Left ventricle myocardium superior (tissue), 1 donor: ENCODE results near the gene FADS3. TPM values are rescaled to one million over a fixed set of nuclear protein-coding genes. Genes with fewer than 3 reads are reported as not detected.

Experiments used
- ATAC-seq: fragments of 200-7000 bp; cut with Tn5 transposase; one replicate; pipeline ENCODE4 v1.9.1; 2020; ENCODE audit warnings: mild to moderate bottlenecking, moderate library complexity
- DNase-seq: peaks from one replicate; pipeline ENCODE4 v3.0.0-alpha.2; 2020
- intact Hi-C: fragments of 100-400 bp; cut with micrococcal nuclease; formaldehyde crosslinking; loops from one replicate; pipeline ENCODE4 v1.11.0; 2022
- total RNA-seq: library from RNA; stranded (reverse); fragmentation: NEBNext Ultra II Directional; extraction: Animal tissue kit (Norgen Biotek cat#: 25700); gene quantifications from one replicate; pipeline ENCODE4 v1.2.1, GENCODE V29; 2021
- donor health status: DM: no; HTN: yes; CAD: no; lungs with severe emphysema.

FADS3 gene
- total RNA-seq, 1 donor from 2014 or later, result 69.7 TPM

- DNase-seq (no peak), ATAC-seq (no peak)
- intact Hi-C loops, result no loop called here
Observed at GRCh38 chr11:61868571-61869428, 22.5 kb downstream of the FADS3 start.

DNA sequence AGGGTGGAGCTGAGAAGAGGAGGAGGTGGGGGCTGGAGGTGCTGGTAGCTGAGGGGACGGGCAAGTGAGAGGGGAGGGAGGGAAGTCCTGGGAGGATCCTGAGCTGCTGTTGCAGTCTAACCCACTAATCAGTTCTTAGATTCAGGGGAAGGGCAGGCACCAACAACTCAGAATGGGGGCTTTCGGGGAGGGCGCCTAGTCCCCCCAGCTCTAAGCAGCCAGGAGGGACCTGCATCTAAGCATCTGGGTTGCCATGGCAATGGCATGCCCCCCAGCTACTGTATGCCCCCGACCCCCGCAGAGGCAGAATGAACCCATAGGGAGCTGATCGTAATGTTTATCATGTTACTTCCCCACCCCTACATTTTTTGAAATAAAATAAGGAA, 24.4 kb downstream of the FADS3 start:
- no peak for DNase-seq
- intact Hi-C loops, result no loop called here
- no peak for ATAC-seq

- intact Hi-C loops, result no loop called here
- ATAC-seq, result no peak
- DNase-seq, result no peak
Observed at GRCh38 chr11:61866231-61866957, 25.0 kb downstream of the FADS3 start.

DNA sequence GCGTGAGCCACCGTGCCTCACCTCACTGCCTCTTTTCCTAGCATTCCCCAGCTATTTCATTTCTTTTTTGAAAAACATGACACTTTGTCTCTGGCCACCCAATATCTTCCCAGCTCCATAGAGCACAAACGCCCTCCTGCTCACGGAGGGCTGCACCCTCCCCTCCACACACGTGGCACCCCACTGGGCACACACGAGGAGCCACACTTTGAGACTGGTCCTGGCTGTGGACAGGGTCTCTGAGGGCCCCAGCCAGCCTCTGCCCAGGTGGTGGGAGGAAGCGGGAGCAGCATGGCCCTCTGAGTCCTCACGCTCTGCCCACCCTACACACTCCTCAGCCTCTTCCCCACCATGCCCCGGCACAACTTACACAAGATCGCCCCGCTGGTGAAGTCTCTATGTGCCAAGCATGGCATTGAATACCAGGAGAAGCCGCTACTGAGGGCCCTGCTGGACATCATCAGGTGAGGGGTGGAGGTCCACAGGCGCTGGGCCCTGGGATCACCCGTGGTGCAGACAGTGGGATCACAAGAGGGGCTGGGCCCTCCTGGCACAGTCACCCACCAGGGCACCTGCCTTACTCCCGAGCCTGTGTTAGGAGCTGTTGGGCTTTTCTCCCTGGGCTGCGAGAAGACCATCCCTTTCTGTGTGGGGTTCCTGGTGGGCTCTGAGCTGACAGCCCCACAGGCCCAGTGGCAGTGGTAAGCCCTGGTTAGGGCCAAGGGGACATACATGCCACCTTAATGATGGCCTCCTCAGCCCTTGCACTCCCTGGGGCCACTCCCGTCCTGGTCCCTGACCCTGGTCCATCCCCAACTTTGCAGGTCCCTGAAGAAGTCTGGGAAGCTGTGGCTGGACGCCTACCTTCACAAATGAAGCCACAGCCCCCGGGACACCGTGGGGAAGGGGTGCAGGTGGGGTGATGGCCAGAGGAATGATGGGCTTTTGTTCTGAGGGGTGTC, 26.2 kb downstream of the FADS3 start:
- intact Hi-C loops, result no loop called here
- ATAC-seq, result no peak
- no peak for DNase-seq

DNA sequence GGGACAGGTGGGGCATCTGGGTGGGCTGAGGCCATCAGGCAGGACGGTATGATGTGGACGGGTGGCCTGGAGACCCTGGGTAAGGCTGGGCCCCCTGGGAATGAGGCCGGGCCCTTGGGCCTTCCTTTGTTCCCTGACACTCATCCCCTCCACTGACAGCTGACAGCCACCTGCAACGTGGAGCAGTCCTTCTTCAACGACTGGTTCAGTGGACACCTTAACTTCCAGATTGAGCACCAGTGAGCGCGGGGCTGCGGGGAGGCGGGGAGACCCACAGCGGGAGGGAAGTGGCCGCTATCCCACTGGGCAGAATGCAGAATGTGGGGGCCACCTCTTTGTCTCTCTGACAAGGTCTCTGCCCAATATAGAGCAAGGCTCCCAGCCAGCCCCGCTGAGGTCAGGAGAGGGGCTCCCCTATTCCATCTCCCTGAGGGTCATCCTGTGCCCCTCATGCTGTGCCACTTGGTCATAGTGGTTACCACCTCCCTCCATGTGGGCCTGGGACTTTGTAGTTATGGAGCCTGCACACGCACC, 27.7 kb downstream of the FADS3 start:
- DNase-seq (no peak), ATAC-seq (no peak)
- intact Hi-C loops, result no loop called here

DNA sequence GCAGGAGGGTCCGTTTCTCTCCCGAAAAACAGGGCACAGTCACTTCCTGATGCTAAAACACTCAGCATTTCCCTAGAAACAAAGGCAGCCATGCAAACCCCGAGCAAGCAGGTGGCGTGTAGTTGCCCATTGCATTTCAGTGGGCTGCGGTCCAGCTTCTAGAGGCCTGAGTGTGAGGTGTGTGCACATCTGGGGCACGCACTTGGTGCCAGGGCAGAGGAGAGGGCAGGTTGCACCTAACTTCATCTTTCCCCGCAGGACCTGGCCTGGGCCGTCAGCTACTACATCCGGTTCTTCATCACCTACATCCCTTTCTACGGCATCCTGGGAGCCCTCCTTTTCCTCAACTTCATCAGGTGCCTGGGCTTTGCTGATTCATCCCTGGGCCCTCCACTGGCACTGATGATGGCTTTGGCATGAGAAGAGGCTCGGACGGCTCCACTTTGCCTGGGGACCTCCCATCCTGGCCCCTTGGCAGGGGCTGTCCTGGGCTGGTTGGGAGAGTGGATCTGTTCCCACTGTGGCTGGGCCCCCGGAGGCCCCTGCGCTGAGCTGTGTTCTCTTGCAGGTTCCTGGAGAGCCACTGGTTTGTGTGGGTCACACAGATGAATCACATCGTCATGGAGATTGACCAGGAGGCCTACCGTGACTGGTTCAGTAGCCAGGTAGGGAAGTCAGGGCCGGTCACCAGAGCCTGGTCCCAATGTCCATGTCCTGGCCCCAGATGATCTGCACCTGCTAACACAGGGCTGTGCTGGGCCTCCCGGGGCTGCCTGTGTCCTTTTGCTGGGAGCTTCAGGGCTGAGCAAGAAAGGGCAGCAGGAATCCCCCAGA, 28.4 kb downstream of the FADS3 start:
- DNase-seq (no peak), ATAC-seq (no peak)
- intact Hi-C loops, result no loop called here

GRCh38 chr11:61861634-61862033, 29.7 kb downstream of the FADS3 start:
- intact Hi-C loops, result no loop called here
- DNase-seq (peak; percentile 72), ATAC-seq (peak; percentile 85)

DNA sequence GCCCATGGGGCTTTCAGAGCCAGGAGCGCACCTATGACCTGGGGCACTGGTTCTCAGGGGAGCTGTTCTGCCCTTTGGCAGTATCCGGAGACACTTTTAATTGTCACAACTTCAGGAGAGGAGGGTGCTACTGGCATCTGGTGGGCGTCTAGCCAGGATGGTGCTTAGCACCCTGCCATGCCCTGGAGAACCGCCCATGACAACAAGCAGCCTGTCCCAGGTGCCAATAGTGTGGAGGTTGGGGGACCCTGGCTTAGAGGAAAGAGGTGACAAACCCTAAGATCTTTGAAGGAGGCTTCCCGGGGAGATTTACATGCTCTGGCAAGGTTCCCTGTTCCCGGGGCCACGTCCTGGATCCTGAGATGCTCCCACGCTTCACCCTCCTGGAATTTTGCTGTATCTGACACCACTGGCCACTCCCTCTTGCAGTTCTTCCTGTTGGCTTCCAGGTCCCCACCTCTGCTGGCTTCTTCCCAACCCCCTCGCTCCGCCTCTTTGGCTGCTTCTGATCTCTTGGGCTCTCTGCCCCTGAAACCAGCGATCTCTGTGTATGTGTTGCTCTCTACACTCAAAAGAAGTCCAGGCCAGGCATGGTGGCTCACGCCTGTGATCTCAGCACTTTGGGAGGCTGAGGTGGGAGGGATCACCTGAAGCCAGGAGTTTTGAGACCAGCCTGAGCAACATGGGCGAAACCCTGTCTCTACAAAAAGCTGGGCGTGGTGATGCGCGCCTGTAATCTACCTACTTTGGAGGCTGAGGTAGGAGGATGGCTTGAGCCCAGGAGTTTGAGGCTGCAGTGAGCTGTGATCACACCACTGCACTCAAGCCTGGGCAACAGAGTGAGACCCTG, 31.1 kb downstream of the FADS3 start:
- DNase-seq (peak; percentile 88), ATAC-seq (peak; percentile 80)
- intact Hi-C loops, result no loop called here

- DNase-seq, result no peak
- no peak for ATAC-seq
- intact Hi-C loops, result no loop called here
Observed at GRCh38 chr11:61855939-61856680, 35.2 kb downstream of the FADS3 start.

GRCh38 chr11:61854966-61855714, 36.2 kb downstream of the FADS3 start:
- DNase-seq, result no peak
- intact Hi-C loops, result no loop called here
- no peak for ATAC-seq

DNA sequence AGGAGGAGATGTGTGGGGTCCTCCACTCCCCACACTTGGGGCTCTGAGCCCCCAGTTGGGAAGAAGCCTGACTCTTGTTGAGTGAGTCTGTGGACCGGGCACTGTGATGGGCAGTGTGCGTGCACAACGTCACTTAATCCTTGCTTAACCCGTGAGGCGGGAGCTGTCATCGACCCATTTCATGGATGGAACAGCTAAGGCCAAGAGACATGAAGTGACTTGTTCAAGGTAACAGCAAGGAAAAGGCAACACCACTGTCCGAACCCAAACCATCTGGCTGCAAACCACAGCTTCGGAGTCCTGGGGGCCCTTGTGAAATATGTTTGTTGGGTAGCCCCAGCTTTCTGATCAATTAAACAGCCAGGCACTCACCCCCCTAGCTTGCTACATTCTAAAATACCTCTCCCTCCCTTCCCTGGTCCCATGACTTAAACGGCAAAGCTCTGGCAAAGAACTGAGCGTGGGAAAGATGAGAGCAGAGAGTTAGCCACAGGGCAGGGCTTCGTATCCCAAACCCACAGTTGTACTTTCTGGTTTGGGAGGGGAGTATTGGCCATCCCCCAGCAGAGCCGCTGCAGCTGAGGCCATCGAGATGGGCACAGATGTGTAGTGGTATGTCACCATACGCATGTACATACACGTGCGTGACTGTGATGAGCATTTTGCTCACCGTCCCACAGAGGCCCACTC, 37.0 kb downstream of the FADS3 start:
- ATAC-seq (no peak), DNase-seq (no peak)
- intact Hi-C loops, result no loop called here

- no peak for DNase-seq
- intact Hi-C loops, result no loop called here
- peak; percentile 31 for ATAC-seq
Observed at GRCh38 chr11:61853698-61854169, 37.6 kb downstream of the FADS3 start.

DNA sequence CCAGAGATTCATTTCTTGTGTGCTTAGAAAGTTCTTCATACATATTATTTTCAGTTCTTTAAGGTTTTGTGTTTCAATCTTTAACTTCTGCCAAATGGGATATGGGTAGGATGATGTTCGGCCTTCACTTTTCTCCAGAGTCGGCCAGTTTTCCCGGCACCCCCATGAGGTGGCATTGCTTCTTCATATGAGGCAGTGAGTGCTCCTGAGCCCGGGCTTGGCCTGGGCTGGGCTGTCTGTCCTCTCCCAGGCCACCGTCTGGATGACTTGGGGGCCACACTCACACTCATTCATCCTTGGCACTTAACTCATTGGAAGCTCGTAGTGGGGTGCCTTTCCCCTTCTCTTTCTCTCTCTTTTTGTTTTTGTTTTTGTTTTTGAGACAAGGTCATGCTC, 39.4 kb downstream of the FADS3 start:
- DNase-seq (no peak), ATAC-seq (no peak)
- intact Hi-C loops, result no loop called here

DNA sequence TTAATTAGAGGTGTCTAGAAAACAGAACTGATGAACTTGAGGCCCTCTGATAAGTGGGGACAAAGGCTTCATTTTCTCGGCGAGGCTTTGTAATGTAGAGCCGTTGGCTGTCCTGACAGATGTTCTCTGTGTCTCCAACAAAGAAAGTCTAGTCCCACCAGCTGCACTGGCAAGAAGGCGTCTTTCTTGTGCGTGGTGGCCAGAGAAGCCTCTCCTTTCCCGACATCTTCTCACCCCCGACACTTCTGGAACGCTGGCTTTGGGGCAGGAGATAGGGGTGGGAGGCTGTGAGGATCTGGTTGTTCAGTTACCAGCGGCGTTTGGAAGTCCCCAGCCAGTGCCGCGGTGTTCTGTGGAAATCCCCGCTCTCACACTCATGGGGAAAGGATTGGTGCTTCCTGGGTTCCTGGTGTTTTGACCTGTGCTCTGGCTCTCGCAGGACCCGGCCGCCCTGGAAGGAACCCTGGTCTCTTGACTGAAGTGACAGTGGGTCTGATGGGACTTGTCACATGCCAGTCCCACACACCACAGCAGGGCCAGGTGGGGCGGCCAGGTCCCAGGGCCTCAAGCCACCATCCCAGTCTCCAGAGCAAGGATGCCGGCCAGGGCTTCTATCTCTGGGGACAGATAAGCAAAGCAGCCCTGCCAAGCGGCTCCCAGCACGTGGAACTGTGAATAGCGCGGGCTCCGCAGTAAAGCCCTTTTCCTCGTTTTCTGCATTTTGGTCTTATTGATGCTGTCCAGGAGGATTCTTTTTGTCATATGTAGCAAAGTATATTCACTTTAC, 40.0 kb downstream of the FADS3 start:
- intact Hi-C loops, result no loop called here
- DNase-seq, result peak; percentile 87
- ATAC-seq, result peak; percentile 93

DNA sequence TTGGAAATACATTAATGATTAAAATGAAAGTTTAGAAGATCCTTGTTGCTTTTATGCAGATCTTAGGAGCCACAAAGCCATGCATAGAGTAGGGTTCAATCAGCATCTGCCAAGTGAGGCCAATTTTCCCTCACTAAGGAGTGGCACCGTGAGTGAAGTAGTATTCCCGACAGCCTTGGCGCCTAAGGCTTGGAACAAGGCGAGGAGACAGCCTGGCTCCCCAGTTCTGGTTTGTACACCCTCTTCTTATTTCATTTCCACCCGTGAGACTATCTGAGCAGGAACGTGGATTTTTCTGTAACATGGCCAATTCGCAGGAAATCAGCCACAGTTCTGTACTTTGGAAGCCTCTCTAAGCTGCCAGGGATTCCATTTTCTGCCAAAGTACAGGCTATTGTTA, 40.7 kb downstream of the FADS3 start:
- DNase-seq, result no peak
- ATAC-seq, result peak; percentile 18
- intact Hi-C loops, result no loop called here
